MM.1S (cell line): ENCODE data around the gene RBFA.

Source experiments
- DNase-seq: peaks from one replicate; pipeline ENCODE4 v3.0.0-alpha.2; 2015
- H2AFZ ChIP-seq: fragments of 300-600 bp; sonication (generic); 2 replicates; pipeline ENCODE4 v1.6.0; 2016; ENCODE audit warnings: antibody characterized with exemption, low read length
- H3F3A ChIP-seq: fragments of 300-600 bp; sonication (generic); 2 replicates; pipeline ENCODE4 v1.6.1; 2016; ENCODE audit warnings: mild to moderate bottlenecking, antibody characterized with exemption, low read length, moderate library complexity, mixed read lengths; ENCODE audit not compliant: insufficient read depth
- H3K27ac ChIP-seq: fragments of 300-600 bp; sonication (generic); 2 replicates; pipeline ENCODE4 v1.5.1; 2016; ENCODE audit warnings: mild to moderate bottlenecking, low read length
- H3K27me3 ChIP-seq: fragments of 300-600 bp; sonication (generic); replicated peaks from 2 replicates; pipeline ENCODE4 v1.6.0; 2016; ENCODE audit warnings: low read length; ENCODE audit not compliant: insufficient read depth
- H3K36me3 ChIP-seq: fragments of 300-600 bp; sonication (generic); replicated peaks from 2 replicates; pipeline ENCODE4 v1.6.1; 2016; ENCODE audit warnings: mild to moderate bottlenecking, low read length, mixed read lengths; ENCODE audit not compliant: insufficient read depth
- H3K4me1 ChIP-seq: fragments of 300-600 bp; sonication (generic); 2 replicates; pipeline ENCODE4 v1.6.1; 2016; ENCODE audit warnings: low read length, mixed read lengths
- H3K4me2 ChIP-seq: fragments of 300-600 bp; sonication (generic); 2 replicates; pipeline ENCODE4 v1.6.0; 2016; ENCODE audit warnings: low read depth, low read length
- H3K4me3 ChIP-seq: fragments of 300-600 bp; sonication (generic); 2 replicates; pipeline ENCODE4 v1.5.1; 2016; ENCODE audit warnings: low read length, mixed read lengths
- H3K79me2 ChIP-seq: fragments of 300-600 bp; sonication (generic); 2 replicates; pipeline ENCODE4 v1.6.1; 2016; ENCODE audit warnings: mixed run types, low read length, mixed read lengths
- H3K9ac ChIP-seq: fragments of 300-600 bp; sonication (generic); 2 replicates; pipeline ENCODE4 v1.6.1; 2016; ENCODE audit warnings: low read length, mixed read lengths
- H3K9me2 ChIP-seq: fragments of 300-600 bp; sonication (generic); replicated peaks from 2 replicates; pipeline ENCODE4 v1.6.1; 2016; ENCODE audit warnings: mild to moderate bottlenecking, low read length, mixed read lengths; ENCODE audit not compliant: insufficient read depth
- H3K9me3 ChIP-seq: fragments of 300-600 bp; sonication (generic); replicated peaks from 2 replicates; pipeline ENCODE4 v1.6.1; 2016; ENCODE audit warnings: mild to moderate bottlenecking, low read length, mixed read lengths; ENCODE audit not compliant: insufficient read depth
- H4K20me1 ChIP-seq: fragments of 300-600 bp; sonication (generic); 2 replicates; pipeline ENCODE4 v1.6.1; 2016; ENCODE audit warnings: mild to moderate bottlenecking, low read length, moderate library complexity, mixed read lengths; ENCODE audit not compliant: insufficient read depth
- CTCF ChIP-seq: fragments of 300-600 bp; sonication (generic); IDR thresholded peaks from 2 replicates; pipeline ENCODE4 v1.5.1; 2016; ENCODE audit warnings: antibody characterized with exemption, low read length, mixed read lengths
- EZH2 ChIP-seq: fragments of 300-600 bp; sonication (generic); optimal IDR thresholded peaks from 2 replicates; pipeline ENCODE3; 2017; ENCODE audit warnings: low read depth, mild to moderate bottlenecking, antibody characterized with exemption, low read length, mixed read lengths
- EZH2phosphoT487 ChIP-seq: fragments of 300-600 bp; sonication (generic); IDR thresholded peaks from 2 replicates; pipeline ENCODE4 v1.6.1; 2018; ENCODE audit warnings: antibody characterized with exemption, low read length

RBFA gene

GRCh38 chr18:80065705-80066104 lies 31.5 kb downstream of the RBFA start:
- Histone ChIP-seq H2AFZ (no peak overlapping the region), H3K4me3 (no peak overlapping the region), H3K9me2 (no peaks in the 10 kb centered on the region), H3K27ac (no peak overlapping the region), H3K9ac (no peak overlapping the region), H3K27me3 (no peaks in the 10 kb centered on the region), H4K20me1 (no peaks in the 10 kb centered on the region), H3K79me2 (no peaks in the 10 kb centered on the region), H3K4me1 (no peaks in the 10 kb centered on the region), H3K4me2 (no peak overlapping the region), H3K36me3 (no peaks in the 10 kb centered on the region), H3K9me3 (no peaks in the 10 kb centered on the region), H3F3A (no peaks in the 10 kb centered on the region)
- TF ChIP-seq CTCF (no peak), EZH2phosphoT487 (no peak), EZH2 (no peak)
- no peak for DNase-seq

GRCh38 chr18:80067321-80067720 lies 33.1 kb downstream of the RBFA start:
- Histone ChIP-seq H2AFZ (no peak overlapping the region), H3K9me2 (no peaks in the 10 kb centered on the region), H3K4me1 (no peaks in the 10 kb centered on the region), H3K4me3 (no peak overlapping the region), H3K79me2 (no peaks in the 10 kb centered on the region), H3K9me3 (no peaks in the 10 kb centered on the region), H3K36me3 (no peaks in the 10 kb centered on the region), H4K20me1 (no peaks in the 10 kb centered on the region), H3K4me2 (no peak overlapping the region), H3K9ac (no peak overlapping the region), H3K27me3 (no peaks in the 10 kb centered on the region), H3K27ac (no peak overlapping the region), H3F3A (no peaks in the 10 kb centered on the region)
- TF ChIP-seq EZH2phosphoT487 (no peak), CTCF (no peak), EZH2 (no peak)
- no peak for DNase-seq

- no peaks in the 10 kb centered on the region for H3K9me2 ChIP-seq
- H3K4me2 ChIP-seq: no peak overlapping the region
- H2AFZ ChIP-seq: no peak overlapping the region
- H3K4me1 ChIP-seq: no peaks in the 10 kb centered on the region
- H4K20me1 ChIP-seq: no peaks in the 10 kb centered on the region
- H3K79me2 ChIP-seq: no peaks in the 10 kb centered on the region
- no peaks in the 10 kb centered on the region for H3F3A ChIP-seq
- no peak for TF ChIP-seq EZH2phosphoT487
- no peak for TF ChIP-seq EZH2
- no peak for TF ChIP-seq CTCF
- no peak overlapping the region for H3K27ac ChIP-seq
- no peak overlapping the region for H3K4me3 ChIP-seq
- no peaks in the 10 kb centered on the region for H3K36me3 ChIP-seq
- H3K9me3 ChIP-seq: no peaks in the 10 kb centered on the region
- H3K27me3 ChIP-seq: no peaks in the 10 kb centered on the region
- no peak for DNase-seq
- H3K9ac ChIP-seq: no peak overlapping the region
These were observed 33.7 kb downstream of the RBFA start for GRCh38 chr18:80067897-80068296.
